Adipocyte (in vitro differentiated cells): Measurements from ENCODE around the gene NUSAP1.
"Not testable (repeated sequence)": the region's sequence is repeated elsewhere in the genome, so short reads cannot be mapped to it uniquely, and the experiment has no call there.

ENCODE experiments used
- DNase-seq: peaks from one replicate; pipeline ENCODE4 v3.0.0-alpha.2; 2015; ENCODE audit warnings: low read depth
- H3K27me3 ChIP-seq: replicated peaks from 2 replicates; pipeline ENCODE4 v1.7.0; 2013; ENCODE audit warnings: mild to moderate bottlenecking, low read length, moderate library complexity; ENCODE audit not compliant: control insufficient read depth, insufficient read depth
- H3K36me3 ChIP-seq: 2 replicates; pipeline ENCODE4 v1.7.0; 2013; ENCODE audit warnings: low read length, mild to moderate bottlenecking, moderate library complexity; ENCODE audit not compliant: control insufficient read depth, insufficient read depth, severe bottlenecking
- H3K4me1 ChIP-seq: 2 replicates; pipeline ENCODE4 v1.7.0; 2013; ENCODE audit warnings: mild to moderate bottlenecking, low read length, moderate library complexity; ENCODE audit not compliant: control insufficient read depth, insufficient read depth
- H3K4me3 ChIP-seq: 2 replicates; pipeline ENCODE4 v1.7.0; 2013; ENCODE audit warnings: mild to moderate bottlenecking, low read length, moderate library complexity
- H3K9ac ChIP-seq: 2 replicates; pipeline ENCODE4 v1.7.0; 2013; ENCODE audit warnings: mild to moderate bottlenecking, low read length, moderate library complexity
- H3K9me3 ChIP-seq: 2 replicates; pipeline ENCODE4 v1.7.0; 2013; ENCODE audit warnings: mild to moderate bottlenecking, low read length, moderate library complexity; ENCODE audit not compliant: control insufficient read depth

NUSAP1 gene

DNA sequence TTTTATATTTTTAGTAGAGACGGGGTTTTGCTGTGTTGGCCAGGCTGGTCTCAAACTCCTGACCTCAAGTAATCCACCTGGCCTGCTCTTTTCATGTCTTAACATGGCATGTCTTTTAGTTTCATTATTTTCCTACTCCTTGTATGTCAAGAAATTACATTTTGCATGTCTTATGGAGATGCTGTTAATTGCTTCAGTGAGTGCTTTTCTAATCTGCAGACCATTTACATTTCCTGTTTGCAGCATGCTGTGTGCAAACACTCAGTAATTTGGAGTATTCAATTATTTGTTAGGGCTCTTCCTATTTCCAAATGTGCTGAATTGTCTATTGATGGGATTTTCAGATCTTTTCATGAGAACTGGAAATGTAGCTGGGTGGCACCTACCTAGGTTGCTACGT, 31.5 kb upstream of the NUSAP1 start:
- not testable (repeated sequence) for H3K27me3 ChIP-seq, DNase-seq, H3K9ac ChIP-seq, H3K9me3 ChIP-seq, H3K4me1 ChIP-seq, H3K4me3 ChIP-seq
- peaks cover 41% of the 10 kb centered on the region for H3K36me3 ChIP-seq

DNA sequence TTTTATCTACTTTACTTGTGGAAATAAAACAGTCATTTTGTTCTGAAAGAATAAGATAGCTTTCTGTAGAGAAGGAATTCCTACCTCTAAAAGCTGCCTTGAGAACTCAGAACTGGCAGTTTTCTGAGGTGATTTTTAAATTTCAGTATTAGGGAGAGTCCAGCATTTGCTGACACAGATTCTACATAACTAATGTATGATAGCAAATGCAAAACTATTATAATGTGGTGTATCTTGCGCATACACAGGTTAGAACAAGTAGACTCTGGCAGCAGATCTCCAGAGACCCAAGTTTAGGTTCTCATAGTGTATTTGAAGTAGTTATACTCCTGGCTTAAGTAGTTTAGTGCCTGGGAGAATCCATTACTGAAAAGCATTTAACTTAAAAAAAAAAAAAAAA, 31.1 kb upstream of the NUSAP1 start:
- H3K4me1 ChIP-seq = no peaks in the 10 kb centered on the region
- H3K27me3 ChIP-seq = no peaks in the 10 kb centered on the region
- H3K9me3 ChIP-seq = no peaks in the 10 kb centered on the region
- H3K36me3 ChIP-seq = peaks cover 38% of the 10 kb centered on the region
- no peak overlapping the region for H3K9ac ChIP-seq
- no peak for DNase-seq
- no peak overlapping the region for H3K4me3 ChIP-seq

DNA sequence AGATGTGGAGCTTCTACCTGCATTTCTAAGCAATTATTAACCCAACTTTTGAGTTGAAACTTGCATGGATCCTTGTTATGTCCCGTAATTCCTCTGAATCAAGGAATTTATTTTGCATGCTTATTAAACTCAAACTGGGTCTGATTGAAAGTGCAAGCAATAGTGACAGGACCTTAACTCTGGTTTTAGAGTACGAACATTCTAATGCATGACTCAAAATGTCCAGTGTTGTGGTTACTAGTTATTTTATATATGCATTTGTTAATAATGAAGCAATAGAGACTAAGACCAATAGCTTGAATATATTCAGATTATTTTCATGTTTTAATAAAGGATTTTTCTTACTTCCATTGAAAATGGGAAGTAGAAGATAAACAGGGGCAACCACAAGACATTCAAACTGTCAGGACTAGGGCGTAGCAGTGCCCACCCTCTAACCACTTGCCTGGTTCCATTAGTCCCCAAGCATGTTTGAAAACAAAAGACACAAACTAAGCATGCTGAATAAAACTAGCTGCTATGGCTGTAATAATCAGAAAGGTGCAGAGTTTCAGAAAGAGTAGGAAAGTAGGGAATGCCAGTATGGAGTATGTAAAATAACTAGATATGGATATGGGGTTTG, 28.4 kb upstream of the NUSAP1 start:
- peaks cover 16% of the 10 kb centered on the region for H3K36me3 ChIP-seq

DNA sequence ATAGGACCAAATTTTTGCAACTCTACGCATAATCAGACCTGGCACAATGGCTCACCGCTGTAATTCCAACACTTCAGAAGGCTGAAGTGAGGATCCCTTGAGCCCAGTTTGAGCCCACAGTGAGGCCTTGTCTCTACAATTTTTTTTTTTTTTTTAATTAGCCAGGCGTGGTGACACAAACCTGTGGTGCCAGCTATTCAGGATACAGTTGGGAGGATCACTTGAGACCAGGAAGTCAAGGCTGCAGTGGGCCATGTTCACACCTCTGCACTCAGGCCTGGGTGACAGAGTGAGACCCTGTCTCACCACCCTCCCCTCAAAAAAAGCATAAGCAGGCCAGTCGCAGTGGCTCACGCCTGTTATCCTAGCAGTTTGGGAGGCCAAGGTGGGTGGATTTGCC, 25.0 kb upstream of the NUSAP1 start:
- no peak overlapping the region for H3K4me3 ChIP-seq
- H3K36me3 ChIP-seq = peaks cover 4% of the 10 kb centered on the region
- no peak for DNase-seq
- no peaks in the 10 kb centered on the region for H3K27me3 ChIP-seq
- no peaks in the 10 kb centered on the region for H3K4me1 ChIP-seq
- no peak overlapping the region for H3K9ac ChIP-seq
- no peaks in the 10 kb centered on the region for H3K9me3 ChIP-seq

More for the DNA sequence above, 28.4 kb upstream of the NUSAP1 start:
- Histone ChIP-seq H3K4me1 (no peaks in the 10 kb centered on the region), H3K27me3 (no peaks in the 10 kb centered on the region), H3K9me3 (no peaks in the 10 kb centered on the region), H3K9ac (no peak overlapping the region), H3K4me3 (no peak overlapping the region)
- DNase-seq = no peak

DNA sequence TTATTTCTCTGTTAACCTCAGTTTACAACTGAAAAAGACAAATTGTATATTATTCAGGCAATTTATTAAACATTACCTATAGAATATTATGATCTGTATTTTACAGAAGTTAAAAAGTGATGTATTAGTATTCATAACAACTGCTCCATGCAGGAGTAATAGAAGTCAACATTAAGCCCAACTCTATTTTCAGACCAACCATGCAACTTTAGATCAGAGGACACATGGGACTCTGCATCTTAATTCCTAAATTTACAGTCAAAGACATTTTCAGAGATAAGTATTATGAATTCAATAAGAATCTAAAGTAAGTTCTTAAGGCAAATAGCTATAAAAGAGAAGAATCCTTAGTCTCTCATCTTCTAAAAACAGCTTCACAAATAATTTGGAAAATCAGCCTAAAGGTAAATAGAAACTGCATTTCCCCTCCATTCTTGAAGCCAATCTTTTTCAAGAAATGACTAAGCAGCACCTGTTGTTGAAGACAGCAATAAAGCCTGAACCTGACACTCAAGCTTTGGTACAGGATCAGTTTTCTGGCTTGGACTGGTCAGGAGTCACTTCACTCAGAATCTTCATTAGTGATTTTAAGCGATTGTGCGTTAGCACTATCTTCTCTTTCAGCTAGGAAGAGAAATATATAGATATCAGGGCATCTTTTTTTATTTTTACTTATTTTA, 23.3 kb upstream of the NUSAP1 start:
- no peak for DNase-seq
- no peaks in the 10 kb centered on the region for H3K9me3 ChIP-seq
- no peak overlapping the region for H3K9ac ChIP-seq
- H3K4me1 ChIP-seq = no peaks in the 10 kb centered on the region
- H3K4me3 ChIP-seq = no peak overlapping the region
- no peaks in the 10 kb centered on the region for H3K27me3 ChIP-seq
- peaks cover 4% of the 10 kb centered on the region for H3K36me3 ChIP-seq

DNA sequence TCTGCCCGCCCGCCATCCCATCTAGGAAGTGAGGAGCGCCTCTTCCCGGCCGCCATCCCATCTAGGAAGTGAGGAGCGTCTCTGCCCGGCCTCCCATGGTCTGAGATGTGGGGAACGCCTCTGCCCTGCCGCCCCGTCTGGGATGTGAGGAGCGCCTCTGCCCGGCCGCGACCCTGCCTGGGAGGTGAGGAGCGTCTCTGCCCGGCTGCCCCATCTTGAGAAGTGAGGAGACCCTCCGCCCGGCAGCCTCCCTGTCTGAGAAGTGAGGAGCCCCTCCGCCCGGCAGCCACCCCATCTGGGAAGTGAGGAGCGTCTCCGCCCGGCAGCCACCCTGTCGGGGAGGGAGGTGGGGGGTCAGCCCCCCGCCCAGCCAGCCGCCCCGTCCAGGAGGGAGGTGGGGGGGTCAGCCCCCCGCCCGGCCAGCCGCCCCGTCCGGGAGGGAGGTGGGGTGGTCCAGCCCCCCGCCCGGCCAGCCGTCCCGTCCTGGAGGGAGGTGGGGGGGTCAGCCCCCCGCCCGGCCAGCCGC, 11.8 kb upstream of the NUSAP1 start:
- H3K36me3 ChIP-seq, H3K9ac ChIP-seq, DNase-seq, H3K4me1 ChIP-seq, H3K4me3 ChIP-seq, H3K27me3 ChIP-seq, H3K9me3 ChIP-seq: not testable (repeated sequence)

DNA sequence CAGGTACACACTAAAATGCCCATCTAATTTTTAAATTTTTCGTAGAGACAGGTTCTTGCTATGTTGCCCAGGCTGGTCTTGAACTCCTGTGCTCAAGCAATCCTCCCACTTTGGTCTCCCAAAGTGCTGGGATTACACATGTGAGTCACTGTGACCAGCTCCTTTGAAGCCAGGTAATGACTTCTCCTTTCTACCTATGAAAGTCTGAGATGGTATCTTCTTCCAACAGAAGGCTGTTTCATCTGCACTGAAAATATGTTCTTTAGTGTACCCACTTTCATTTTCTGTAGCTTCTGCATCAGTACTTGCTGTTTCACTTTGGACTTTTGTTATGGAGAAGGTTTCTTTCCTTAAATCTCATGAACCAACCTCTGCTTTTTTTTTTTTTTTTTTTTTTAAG, 9.1 kb upstream of the NUSAP1 start:
- Histone ChIP-seq H3K4me1 (no peaks in the 10 kb centered on the region), H3K9ac (no peak overlapping the region), H3K4me3 (no peak overlapping the region), H3K9me3 (no peaks in the 10 kb centered on the region), H3K36me3 (no peaks in the 10 kb centered on the region), H3K27me3 (no peaks in the 10 kb centered on the region)
- DNase-seq = no peak

DNA sequence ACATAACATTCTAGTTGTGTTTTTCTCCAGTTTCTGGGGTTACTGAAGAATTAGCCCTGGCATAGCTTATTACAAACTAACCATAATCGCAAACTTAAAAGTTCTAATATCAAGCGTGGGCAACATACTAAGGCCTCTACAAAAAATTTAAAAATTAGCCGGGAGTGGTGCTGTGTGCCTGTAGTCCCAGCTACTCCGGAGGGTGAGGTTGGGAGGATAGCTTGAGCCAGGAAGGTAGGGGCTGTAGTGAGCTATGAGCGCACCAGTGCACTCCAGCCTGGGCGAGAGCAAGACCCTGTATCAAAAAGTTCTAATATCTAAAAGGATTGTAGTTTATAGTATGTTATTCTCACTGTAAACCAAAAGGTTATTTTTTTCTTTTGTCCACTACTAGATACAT, 1.4 kb upstream of the NUSAP1 start:
- Histone ChIP-seq H3K36me3 (no peaks in the 10 kb centered on the region), H3K4me1 (peaks cover 10% of the 10 kb centered on the region), H3K9ac (peak overlapping the region; percentile 78), H3K27me3 (no peaks in the 10 kb centered on the region), H3K9me3 (no peaks in the 10 kb centered on the region), H3K4me3 (no peak overlapping the region)
- no peak for DNase-seq

DNA sequence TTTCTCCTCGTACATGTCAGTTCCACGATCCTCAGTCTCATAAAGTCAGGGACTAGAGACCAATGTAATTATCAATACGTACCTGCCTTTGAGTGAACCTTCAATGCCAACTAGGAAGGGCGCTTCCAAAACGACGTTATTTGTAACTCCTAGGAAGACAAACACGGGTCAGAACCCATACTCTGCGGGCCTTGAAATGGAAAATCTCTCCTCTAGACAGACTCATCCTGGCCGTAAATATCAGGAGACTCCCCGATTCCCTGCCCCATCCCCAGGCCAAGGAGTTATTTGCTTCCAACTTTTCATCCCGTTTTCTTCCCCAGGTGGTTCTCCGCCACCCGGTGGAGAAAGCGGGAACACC, 868 bp upstream of the NUSAP1 start:
- DNase-seq = peak; percentile 81
- H3K9ac ChIP-seq = peak overlapping the region; percentile 78
- peak overlapping the region; percentile 97 for H3K4me3 ChIP-seq
- no peaks in the 10 kb centered on the region for H3K9me3 ChIP-seq
- H3K27me3 ChIP-seq = no peaks in the 10 kb centered on the region
- peaks cover 10% of the 10 kb centered on the region for H3K4me1 ChIP-seq
- no peaks in the 10 kb centered on the region for H3K36me3 ChIP-seq

DNA sequence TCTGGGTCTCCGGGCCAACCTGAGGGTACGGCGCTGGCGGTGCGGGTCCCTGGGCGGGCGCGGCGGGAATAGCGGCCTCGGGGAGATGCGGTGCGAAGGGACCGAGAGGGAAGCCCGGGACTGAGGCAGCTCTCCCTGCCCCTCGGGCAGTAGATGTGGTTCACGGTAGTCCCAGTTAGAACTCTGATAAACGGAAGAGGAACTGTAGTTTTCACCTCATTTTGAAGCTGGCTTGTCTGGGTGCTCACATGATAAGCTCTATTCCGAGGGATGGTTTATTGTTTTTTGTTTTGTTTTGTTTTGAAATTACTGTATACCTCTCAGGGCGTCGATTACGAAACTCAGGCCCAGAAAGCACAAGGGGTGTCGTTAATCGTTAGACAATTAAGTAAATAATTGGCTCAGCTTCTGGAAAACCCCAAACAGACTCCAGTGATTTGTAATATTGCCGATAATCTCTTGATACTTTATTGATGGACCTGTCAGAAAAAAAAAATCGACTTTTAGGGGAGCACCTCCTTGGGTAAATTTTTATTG, 413 bp downstream of the NUSAP1 start:
- H3K9me3 ChIP-seq = no peaks in the 10 kb centered on the region
- peaks cover 10% of the 10 kb centered on the region for H3K4me1 ChIP-seq
- H3K36me3 ChIP-seq = no peaks in the 10 kb centered on the region
- H3K4me3 ChIP-seq = peak overlapping the region; percentile 97
- no peaks in the 10 kb centered on the region for H3K27me3 ChIP-seq
- peak; percentile 58 for DNase-seq
- H3K9ac ChIP-seq = peak overlapping the region; percentile 69

DNA sequence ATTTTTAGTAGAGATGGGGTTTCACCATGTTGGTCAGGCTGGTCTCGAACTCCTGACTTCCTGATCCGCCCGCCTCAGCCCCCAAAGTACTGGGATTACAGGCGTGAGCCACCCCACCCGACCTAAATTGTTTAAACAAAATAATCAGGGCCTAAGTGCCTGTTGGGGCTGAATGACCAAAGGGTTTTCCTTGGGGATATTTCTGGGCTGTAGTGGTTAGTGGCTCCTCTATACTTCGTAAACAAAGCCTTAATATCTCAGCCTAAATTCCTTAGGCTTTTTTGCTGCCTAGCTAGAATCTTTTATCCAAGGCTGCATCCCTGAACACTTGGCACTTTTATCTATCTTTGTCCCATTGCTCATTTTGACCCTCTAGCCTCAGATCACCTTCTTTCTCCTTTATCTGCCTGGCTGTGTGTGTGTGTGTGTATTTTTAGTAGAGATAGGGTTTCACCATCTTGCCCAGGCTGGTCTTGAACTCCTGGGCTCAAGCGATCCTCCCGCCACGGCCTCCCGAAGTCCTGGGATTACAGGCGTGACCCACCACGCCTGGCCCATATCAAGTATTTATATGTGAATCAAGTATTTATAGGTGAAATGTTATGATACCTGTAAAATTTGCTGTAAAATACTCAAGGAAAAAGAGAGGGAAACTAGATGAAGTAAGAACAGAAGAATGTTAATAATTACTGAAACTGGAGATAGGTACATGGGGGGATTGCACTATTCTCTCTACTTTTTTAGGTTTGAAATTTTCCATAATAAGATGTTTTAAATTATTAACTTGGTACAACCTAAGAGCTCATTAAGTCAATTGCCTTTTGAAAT, 1.8 kb downstream of the NUSAP1 start:
- H3K4me3 ChIP-seq = no peak overlapping the region
- peaks cover 10% of the 10 kb centered on the region for H3K4me1 ChIP-seq
- no peaks in the 10 kb centered on the region for H3K27me3 ChIP-seq
- H3K9ac ChIP-seq = no peak overlapping the region
- H3K36me3 ChIP-seq = no peaks in the 10 kb centered on the region
- no peaks in the 10 kb centered on the region for H3K9me3 ChIP-seq
- no peak for DNase-seq
